Mucosa of stomach (tissue), 1 donor: ENCODE measurements around the gene DNAH6.
"Not testable (repeated sequence)": the region's sequence is repeated elsewhere in the genome, so short reads cannot be mapped to it uniquely, and the experiment has no call there.

Experiments used
- H3K27me3 ChIP-seq: one replicate; pipeline ENCODE4 v1.7.0; 2013; ENCODE audit warnings: mild to moderate bottlenecking, low read length; ENCODE audit not compliant: control insufficient read depth, insufficient read depth
- H3K36me3 ChIP-seq: one replicate; pipeline ENCODE4 v1.7.0; 2013; ENCODE audit warnings: low read length; ENCODE audit not compliant: control insufficient read depth, insufficient read depth
- H3K4me1 ChIP-seq: one replicate; pipeline ENCODE4 v1.7.0; 2013; ENCODE audit warnings: mild to moderate bottlenecking, low read length; ENCODE audit not compliant: control insufficient read depth, insufficient read depth
- H3K4me3 ChIP-seq: one replicate; pipeline ENCODE4 v1.7.0; 2013; ENCODE audit warnings: low read length
- H3K9ac ChIP-seq: one replicate; pipeline ENCODE4 v1.7.0; 2013; ENCODE audit warnings: mild to moderate bottlenecking, low read length, moderate library complexity
- H3K9me3 ChIP-seq: one replicate; pipeline ENCODE4 v1.7.0; 2013; ENCODE audit warnings: mild to moderate bottlenecking, low read length, moderate library complexity; ENCODE audit not compliant: control insufficient read depth
- donor health status: Pancreatic carcinoma.

Gene DNAH6

DNA sequence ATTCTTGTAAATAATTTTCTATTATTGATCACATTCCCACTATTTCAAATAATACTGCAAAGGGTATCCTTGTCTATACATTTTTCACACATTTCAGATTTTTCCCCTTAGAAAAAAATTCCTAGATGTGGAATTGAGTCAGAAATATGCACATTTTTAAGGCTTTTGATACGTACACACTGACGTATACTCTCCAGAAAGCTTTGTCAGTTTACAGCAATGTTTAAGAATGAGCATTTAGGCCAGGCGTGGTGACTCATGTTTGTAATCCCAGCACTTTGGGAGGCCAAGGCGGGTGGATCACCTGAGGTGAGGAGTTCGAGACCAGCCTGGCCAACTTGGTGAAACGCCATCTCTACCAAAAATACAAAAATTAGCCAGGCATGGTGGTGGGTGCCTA is 35.2 kb downstream of the DNAH6 start:
- H3K4me1 ChIP-seq, H3K27me3 ChIP-seq, H3K36me3 ChIP-seq: not testable (repeated sequence)

DNA sequence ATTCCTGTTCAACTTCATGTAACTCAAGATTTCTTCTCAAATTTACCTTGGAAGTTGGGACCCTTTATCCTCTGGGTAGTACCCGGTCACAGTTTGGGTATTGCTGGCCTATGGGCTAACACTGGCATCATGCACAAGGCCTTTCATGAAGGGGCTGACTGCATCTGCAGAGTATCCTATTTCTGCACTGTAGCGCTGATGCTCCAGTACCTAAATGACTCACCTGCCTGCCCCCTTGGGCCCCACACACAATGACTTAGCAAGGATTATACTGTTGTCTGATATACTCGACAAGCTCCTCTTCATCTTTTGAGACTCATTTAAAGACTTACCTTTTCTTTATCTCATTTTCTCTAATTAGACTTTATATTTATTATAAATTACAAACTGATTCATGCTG is 39.9 kb downstream of the DNAH6 start:
- H3K36me3 ChIP-seq = no peaks in the 10 kb centered on the region
- H3K4me3 ChIP-seq = no peak overlapping the region
- no peaks in the 10 kb centered on the region for H3K27me3 ChIP-seq
- no peaks in the 10 kb centered on the region for H3K9me3 ChIP-seq
- H3K4me1 ChIP-seq = no peaks in the 10 kb centered on the region
- no peak overlapping the region for H3K9ac ChIP-seq

More for the DNA sequence above, 35.2 kb downstream of the DNAH6 start:
- H3K9ac ChIP-seq, H3K4me3 ChIP-seq, H3K9me3 ChIP-seq: not testable (repeated sequence)

DNA sequence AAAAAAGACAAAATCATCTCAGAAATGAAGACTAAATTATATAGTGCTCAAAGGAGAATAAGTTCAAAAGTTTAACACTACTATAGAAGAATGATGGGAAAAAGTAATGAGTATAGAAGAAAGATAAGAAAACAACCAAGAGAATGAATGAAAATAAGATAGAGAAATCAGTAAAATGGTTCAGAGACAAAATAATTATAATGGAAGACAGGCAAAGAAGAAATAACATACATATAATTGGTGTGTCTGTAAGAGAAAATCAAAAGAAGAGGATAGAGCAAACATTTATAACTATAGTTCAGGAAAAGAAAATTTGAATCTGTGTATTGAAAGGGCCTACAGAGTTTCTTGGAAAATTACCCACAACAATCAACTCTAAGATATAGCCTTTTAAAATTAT is 43.5 kb downstream of the DNAH6 start:
- H3K4me1 ChIP-seq = no peaks in the 10 kb centered on the region
- no peak overlapping the region for H3K9ac ChIP-seq
- no peaks in the 10 kb centered on the region for H3K36me3 ChIP-seq
- no peaks in the 10 kb centered on the region for H3K9me3 ChIP-seq
- H3K4me3 ChIP-seq = no peak overlapping the region
- no peaks in the 10 kb centered on the region for H3K27me3 ChIP-seq

DNA sequence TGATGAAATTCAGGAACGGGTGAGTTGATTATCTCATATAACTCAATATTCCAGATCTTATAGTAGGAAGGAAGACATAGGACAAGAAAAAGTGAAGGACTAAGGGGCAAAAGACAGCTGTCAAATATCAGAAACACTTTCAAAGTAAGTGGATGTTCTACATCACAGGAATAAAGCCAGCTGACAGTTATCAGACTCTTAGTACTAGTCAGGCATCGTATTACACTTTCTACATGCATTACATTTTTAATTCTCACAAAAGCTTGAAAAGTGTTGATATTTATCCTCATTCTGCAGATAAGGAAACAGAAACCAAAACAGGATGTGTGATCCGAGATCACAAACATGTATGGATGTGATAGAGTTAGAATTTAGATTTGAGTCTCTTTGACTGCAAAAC is 63.4 kb downstream of the DNAH6 start:
- H3K36me3 ChIP-seq = no peaks in the 10 kb centered on the region
- H3K9me3 ChIP-seq = no peaks in the 10 kb centered on the region
- H3K4me3 ChIP-seq = no peak overlapping the region
- no peaks in the 10 kb centered on the region for H3K27me3 ChIP-seq
- no peak overlapping the region for H3K9ac ChIP-seq
- no peaks in the 10 kb centered on the region for H3K4me1 ChIP-seq

DNA sequence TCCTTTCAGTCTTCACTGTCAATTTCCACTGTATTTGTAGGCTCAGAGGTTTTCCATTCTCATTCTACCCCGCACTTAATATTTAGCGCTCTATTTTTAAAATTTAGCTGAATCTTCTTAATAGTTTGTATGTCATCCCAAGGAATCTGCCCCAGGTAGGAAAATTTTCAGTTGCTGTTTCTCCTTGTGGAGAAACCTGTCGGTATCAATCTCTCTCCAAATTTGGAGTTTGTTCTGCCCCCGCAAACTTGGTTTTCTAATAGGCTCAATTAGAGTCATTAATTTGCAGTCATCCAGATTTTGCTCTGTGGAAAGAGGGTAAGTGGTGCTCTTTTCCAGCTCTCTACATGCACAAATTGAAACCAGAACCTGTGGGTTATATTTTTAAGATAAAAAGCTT is 87.6 kb downstream of the DNAH6 start:
- H3K36me3 ChIP-seq = no peaks in the 10 kb centered on the region
- H3K9ac ChIP-seq = no peak overlapping the region
- peaks cover 6% of the 10 kb centered on the region for H3K9me3 ChIP-seq
- H3K27me3 ChIP-seq = no peaks in the 10 kb centered on the region
- no peaks in the 10 kb centered on the region for H3K4me1 ChIP-seq
- H3K4me3 ChIP-seq = no peak overlapping the region

DNA sequence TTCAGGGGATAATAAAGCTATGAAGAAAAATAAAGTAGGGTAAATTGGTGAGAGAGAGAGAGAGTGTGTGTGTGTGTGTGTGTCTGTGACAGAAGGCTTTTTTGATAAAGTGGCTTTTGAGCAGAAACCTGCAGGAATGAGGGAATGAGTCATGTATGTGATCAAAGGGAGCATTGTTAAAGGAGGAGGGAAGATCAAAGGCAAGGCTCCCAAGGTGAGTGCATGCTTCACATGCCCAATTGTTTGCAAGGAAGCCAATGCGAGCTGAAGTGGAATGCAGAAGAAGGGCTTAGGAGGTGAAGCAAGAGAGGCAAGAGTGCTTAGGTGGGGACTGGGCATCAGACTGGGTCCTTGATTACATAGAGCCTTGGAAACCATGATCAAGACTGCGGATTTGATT is 96.8 kb downstream of the DNAH6 start:
- H3K9ac ChIP-seq = no peak overlapping the region
- H3K27me3 ChIP-seq = no peaks in the 10 kb centered on the region
- peaks cover 10% of the 10 kb centered on the region for H3K4me1 ChIP-seq
- no peak overlapping the region for H3K4me3 ChIP-seq
- H3K9me3 ChIP-seq = peaks cover 6% of the 10 kb centered on the region
- H3K36me3 ChIP-seq = no peaks in the 10 kb centered on the region

DNA sequence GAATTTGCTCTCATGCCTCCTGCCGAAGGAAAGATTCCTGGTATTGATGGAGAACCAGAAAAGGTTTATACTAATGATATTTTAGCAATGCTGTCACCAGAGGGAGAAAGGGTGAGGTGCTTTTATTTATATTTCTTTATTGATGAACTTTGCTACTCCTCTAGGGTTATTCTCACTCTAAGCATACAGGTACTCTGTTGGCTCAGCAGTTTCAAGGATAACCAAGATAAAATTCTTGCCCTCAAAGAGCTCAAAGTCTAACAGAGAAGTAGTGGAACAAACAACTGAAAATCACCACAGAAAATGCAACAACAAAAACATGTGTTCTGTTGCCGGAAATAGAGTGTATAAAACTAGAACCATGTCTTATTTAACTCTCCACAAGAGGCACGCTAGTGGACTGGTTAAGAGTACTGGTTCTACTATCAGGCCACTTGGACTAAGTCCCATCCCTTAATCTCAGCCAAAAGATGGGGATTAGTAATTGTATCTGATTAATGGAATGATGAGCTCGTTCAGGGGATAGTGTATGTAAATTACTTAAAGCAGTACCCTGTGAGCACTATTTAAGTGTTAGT is 103.6 kb downstream of the DNAH6 start:
- Histone ChIP-seq H3K36me3 (no peaks in the 10 kb centered on the region), H3K4me3 (no peak overlapping the region), H3K27me3 (no peaks in the 10 kb centered on the region), H3K9me3 (no peaks in the 10 kb centered on the region), H3K4me1 (no peaks in the 10 kb centered on the region), H3K9ac (no peak overlapping the region)

DNA sequence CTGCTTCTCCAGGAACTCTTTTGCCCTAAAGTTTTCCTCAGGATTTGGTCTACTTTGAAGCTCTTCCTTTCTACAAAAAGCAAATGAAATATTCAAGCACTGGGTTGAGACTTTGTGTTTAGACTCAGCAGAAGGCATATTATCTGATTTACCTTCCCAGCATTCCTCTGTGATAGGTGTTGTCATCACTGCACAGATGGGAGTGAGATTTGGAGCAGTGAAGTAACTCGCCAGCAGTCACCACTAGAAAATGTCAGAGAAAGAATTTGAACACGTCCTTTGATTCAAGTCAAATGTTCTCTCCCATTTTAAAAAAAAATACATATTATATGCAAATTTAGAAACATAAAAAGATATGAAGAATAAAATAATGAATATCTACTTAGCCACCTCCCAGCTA is 112.2 kb downstream of the DNAH6 start:
- Histone ChIP-seq H3K9me3 (no peaks in the 10 kb centered on the region), H3K9ac (no peak overlapping the region), H3K4me1 (no peaks in the 10 kb centered on the region), H3K27me3 (no peaks in the 10 kb centered on the region), H3K4me3 (no peak overlapping the region), H3K36me3 (no peaks in the 10 kb centered on the region)

DNA sequence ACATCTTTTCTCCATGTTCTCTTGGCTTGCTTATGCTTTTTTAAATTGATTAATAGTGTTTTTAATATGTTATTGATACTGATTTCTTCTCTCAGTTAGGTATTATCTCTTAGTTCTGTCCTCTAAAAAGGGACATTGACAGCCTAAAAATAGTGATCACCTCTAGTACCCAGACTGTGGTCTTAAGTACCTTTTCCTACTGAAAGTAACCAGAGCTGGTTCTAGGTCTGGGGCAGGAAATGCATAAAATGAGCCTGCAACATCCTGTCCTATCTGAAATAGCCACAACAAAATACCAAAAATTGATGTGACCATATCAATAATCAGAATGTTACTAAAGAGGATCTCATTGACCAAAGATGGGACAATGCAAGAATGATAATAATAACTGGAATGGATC is 113.3 kb downstream of the DNAH6 start:
- Histone ChIP-seq H3K27me3 (no peaks in the 10 kb centered on the region), H3K36me3 (no peaks in the 10 kb centered on the region), H3K9ac (no peak overlapping the region), H3K4me1 (no peaks in the 10 kb centered on the region), H3K4me3 (no peak overlapping the region), H3K9me3 (no peaks in the 10 kb centered on the region)

DNA sequence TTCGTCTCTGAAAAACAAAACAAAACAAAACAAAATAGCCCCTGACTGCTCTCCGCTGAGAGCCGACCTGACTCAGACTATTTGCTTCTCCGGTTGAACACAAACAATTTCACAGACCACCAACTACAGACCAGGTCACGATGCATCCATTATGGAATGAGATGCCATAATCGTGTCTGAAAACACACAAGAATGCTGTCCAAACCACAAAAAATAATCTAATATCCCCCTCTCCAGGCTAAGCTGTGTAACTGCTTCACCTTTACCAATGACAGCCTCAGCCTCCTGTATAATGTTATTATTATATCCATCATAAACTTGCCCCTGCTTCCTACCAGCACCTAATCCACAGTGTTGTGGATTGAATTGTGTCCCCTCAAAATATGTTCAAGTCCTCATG is 114.7 kb downstream of the DNAH6 start:
- no peaks in the 10 kb centered on the region for H3K36me3 ChIP-seq
- no peaks in the 10 kb centered on the region for H3K27me3 ChIP-seq
- H3K4me3 ChIP-seq = no peak overlapping the region
- H3K9ac ChIP-seq = no peak overlapping the region
- no peaks in the 10 kb centered on the region for H3K9me3 ChIP-seq
- H3K4me1 ChIP-seq = no peaks in the 10 kb centered on the region

DNA sequence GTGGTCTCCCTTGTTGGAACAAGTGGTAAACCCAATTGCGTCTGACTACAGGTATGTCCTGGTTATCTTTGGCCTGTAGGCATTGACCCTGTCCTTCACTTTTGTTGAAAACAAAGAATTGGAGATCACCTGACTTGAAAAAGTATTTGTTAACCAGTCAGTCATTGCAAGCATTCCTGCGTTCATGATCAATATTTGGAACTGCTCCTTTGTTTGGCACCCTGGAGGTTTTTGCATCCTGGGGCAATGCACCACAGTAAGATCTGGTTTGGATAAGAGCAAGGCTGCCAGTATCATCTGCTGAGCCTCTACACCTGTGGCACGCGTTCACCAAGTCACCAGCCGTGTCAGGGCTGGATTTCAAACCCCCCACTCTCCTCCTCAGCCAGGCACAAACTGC is 115.7 kb downstream of the DNAH6 start:
- Histone ChIP-seq H3K4me3 (no peak overlapping the region), H3K4me1 (no peaks in the 10 kb centered on the region), H3K36me3 (no peaks in the 10 kb centered on the region), H3K9ac (no peak overlapping the region), H3K9me3 (no peaks in the 10 kb centered on the region), H3K27me3 (no peaks in the 10 kb centered on the region)

DNA sequence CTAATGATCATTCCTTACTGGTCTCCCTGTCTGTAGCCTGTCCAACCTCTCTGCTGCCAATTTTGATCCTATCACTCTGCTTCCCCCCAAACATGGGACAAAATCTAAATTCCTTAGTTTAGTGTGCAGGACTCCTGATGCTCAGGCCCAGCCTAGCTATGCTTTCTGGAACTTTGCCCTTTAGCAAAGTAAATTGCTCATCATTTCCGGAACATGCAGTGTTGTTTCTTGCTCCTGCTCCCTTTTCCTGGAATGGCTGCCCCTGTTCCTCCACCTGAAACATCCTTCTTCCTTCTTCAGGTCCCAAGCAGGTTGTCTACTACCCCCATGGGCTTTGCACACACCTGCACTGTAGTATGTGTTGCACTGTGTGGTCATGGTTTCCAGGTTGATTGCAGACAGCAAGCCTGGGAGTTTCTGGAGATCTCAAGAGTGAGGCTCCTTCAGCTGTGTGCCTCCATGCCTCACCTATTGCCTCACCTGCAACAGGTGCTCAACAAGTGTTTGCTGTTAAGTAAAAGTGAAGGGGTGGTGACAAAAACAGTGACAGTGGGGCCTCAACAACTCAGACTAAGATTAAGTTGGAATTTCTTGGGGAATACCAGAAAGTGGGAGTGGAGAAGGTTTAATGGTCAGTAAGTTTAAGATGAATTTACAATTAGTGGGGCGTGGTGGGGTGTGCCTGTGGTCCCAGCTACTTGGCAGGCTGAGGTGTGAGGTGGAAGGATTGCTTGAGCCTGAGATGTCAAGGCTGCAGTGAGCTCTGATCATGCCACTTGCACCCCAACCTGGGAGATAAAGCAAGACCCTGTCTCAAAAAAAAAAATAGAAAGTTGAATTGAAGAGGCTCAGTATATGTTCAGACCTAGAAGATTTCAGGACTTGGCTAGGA is 120.0 kb downstream of the DNAH6 start:
- Histone ChIP-seq H3K9me3 (no peaks in the 10 kb centered on the region), H3K4me3 (no peak overlapping the region), H3K27me3 (no peaks in the 10 kb centered on the region), H3K36me3 (no peaks in the 10 kb centered on the region), H3K4me1 (no peaks in the 10 kb centered on the region), H3K9ac (no peak overlapping the region)
